ENCODE data around the gene PRSS56. TPM values are rescaled to one million over a fixed set of nuclear protein-coding genes. Genes with fewer than 3 reads are reported as not detected.

Gene PRSS56
- polyA plus RNA-seq, 3 donors, result not detected

DNA sequence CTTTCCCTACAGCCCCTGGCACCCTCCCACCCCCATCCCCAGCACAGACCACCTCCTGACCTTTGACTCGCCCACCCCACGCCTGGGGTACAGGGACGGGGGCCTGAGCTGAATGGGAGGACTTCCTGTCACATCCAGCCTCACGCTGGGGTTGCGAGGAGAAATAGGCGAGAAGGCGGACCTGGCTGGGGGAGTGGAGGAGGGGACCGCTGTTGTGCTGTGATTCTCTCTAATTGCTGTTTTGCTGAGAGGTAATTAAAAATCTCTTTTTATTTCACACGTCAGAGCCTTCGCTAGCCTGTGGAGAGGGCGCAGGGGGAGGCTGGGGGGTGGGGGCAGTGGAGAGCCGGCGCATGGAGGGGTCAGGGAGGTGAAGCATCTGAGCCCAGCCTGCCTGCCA is 22.8 kb upstream of the PRSS56 start:
- Histone ChIP-seq H3K27me3 (ENCODE audit: control insufficient read depth in 2 of 2, insufficient read depth in 2 of 2, low read length in 2 of 2) (peaks cover 0 to 16% of the 10 kb centered on the region in 2 donors), H3K79me2 (ENCODE audit: insufficient read depth, low read length) (no peaks in the 10 kb centered on the region), H4K20me1 (ENCODE audit: insufficient read depth, low read length) (no peaks in the 10 kb centered on the region), H3K4me3 (replicated peaks in 1 of 3; ENCODE audit: low read depth in 2 of 3, low read length in 3 of 3) (no peak overlapping the region), H2AFZ (ENCODE audit: insufficient read depth, low read depth, low read length, poor library complexity, severe bottlenecking) (no peak overlapping the region), H3K4me1 (ENCODE audit: control insufficient read depth in 1 of 2, insufficient read depth in 2 of 2, low read length in 2 of 2) (no peaks in the 10 kb centered on the region), H3K9me3 (replicated peaks in 1 of 2; ENCODE audit: control insufficient read depth in 1 of 2, insufficient read depth in 1 of 2, low read length in 2 of 2) (no peaks in the 10 kb centered on the region), H3K4me2 (replicated peaks; ENCODE audit: extremely low read depth, low read length, poor library complexity, severe bottlenecking) (no peak overlapping the region), H3K27ac (ENCODE audit: low read depth in 1 of 2, low read length in 2 of 2) (no peak overlapping the region), H3K9ac (ENCODE audit: insufficient read depth, low read length, poor library complexity, severe bottlenecking) (no peak overlapping the region), H3K36me3 (replicated peaks in 1 of 2; ENCODE audit: control insufficient read depth in 1 of 2, insufficient read depth in 2 of 2, low read length in 2 of 2) (no peaks in the 10 kb centered on the region)
- 84% methylated on average over 9 of the region's 13 CpGs for WGBS (ENCODE audit: insufficient coverage)
- Mint-ChIP-seq H3K27me3 (ENCODE audit: low read depth in 3 of 3) (peaks cover 15 to 28% (median 27%) of the 10 kb centered on the region in 3 donors), H3K4me3 (no peak overlapping the region), H3K4me1 (no peaks in the 10 kb centered on the region), H3K9me3 (no peaks in the 10 kb centered on the region), H3K27ac (no peak overlapping the region), H3K36me3 (no peaks in the 10 kb centered on the region)
- intact Hi-C loops (cut with micrococcal nuclease), result no loop called here
- DNase-seq, result no peak
- no peak for TF ChIP-seq CTCF (IDR thresholded peaks at IDR 0.05)

DNA sequence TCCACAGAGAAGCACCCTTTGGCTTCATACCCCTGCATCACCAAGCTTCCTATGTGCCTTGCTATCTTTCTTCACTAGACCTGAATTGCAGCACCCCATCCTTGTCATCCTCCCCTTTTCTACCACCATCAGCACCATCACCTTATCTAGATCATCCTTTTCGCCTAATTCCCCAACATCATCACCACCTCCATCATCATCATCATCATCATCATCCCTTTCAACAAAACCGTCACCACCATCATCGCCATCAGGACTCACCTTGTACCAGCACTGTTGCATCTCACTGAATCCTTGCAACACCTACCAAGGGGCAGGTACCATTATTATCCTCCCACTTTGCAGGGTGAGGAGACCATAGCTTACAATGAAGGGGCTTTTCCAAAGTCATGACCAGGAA is 21.7 kb upstream of the PRSS56 start:
- peaks cover under 1 to 21% of the 10 kb centered on the region in 2 donors for H3K27me3 ChIP-seq (ENCODE audit: control insufficient read depth in 2 of 2, insufficient read depth in 2 of 2, low read length in 2 of 2)
- no peaks in the 10 kb centered on the region for H3K36me3 ChIP-seq (replicated peaks in 1 of 2; ENCODE audit: control insufficient read depth in 1 of 2, insufficient read depth in 2 of 2, low read length in 2 of 2)
- no peak overlapping the region for H2AFZ ChIP-seq (ENCODE audit: insufficient read depth, low read depth, low read length, poor library complexity, severe bottlenecking)
- Mint-ChIP-seq H3K36me3 (no peaks in the 10 kb centered on the region), H3K27me3 (ENCODE audit: low read depth in 3 of 3) (peaks cover 23 to 39% (median 37%) of the 10 kb centered on the region in 3 donors), H3K9me3 (peaks cover 0 to 3% (median 0%) of the 10 kb centered on the region in 7 donors), H3K4me1 (peaks cover 2% of the 10 kb centered on the region), H3K27ac (no peak overlapping the region), H3K4me3 (no peak overlapping the region)
- no peak overlapping the region for H3K4me2 ChIP-seq (replicated peaks; ENCODE audit: extremely low read depth, low read length, poor library complexity, severe bottlenecking)
- WGBS (ENCODE audit: insufficient coverage), result 92% methylated on average over 1 of the region's 3 CpGs
- DNase-seq, result no peak
- H3K27ac ChIP-seq (ENCODE audit: low read depth in 1 of 2, low read length in 2 of 2), result no peak overlapping the region
- H3K4me1 ChIP-seq (ENCODE audit: control insufficient read depth in 1 of 2, insufficient read depth in 2 of 2, low read length in 2 of 2), result no peaks in the 10 kb centered on the region
- H3K9ac ChIP-seq (ENCODE audit: insufficient read depth, low read length, poor library complexity, severe bottlenecking), result no peak overlapping the region
- TF ChIP-seq CTCF (IDR thresholded peaks at IDR 0.05), result no peak
- H3K4me3 ChIP-seq (replicated peaks in 1 of 3; ENCODE audit: low read depth in 2 of 3, low read length in 3 of 3), result no peak overlapping the region
- H3K9me3 ChIP-seq (replicated peaks in 1 of 2; ENCODE audit: control insufficient read depth in 1 of 2, insufficient read depth in 1 of 2, low read length in 2 of 2), result no peaks in the 10 kb centered on the region
- intact Hi-C loops (cut with micrococcal nuclease), result no loop called here
- no peaks in the 10 kb centered on the region for H4K20me1 ChIP-seq (ENCODE audit: insufficient read depth, low read length)
- no peaks in the 10 kb centered on the region for H3K79me2 ChIP-seq (ENCODE audit: insufficient read depth, low read length)

All from CD14-positive monocyte (primary cell).